Gastrocnemius medialis (tissue), 4 donors: ENCODE measurements around the gene ADAP1. TPM values are rescaled to one million over a fixed set of nuclear protein-coding genes. Genes with fewer than 3 reads are reported as not detected.

Source experiments
- ATAC-seq, 2 donors: fragments of 150-250 bp; one replicate each; pipeline ENCODE4 v1.9.1; 2016
- DNase-seq, 2 donors: peaks; one replicate each; pipeline ENCODE4 v3.0.0-alpha.2; 2019
- H3K27ac ChIP-seq, 4 donors: fragments of 200-600 bp; sonication (generic); 1 replicate in 1 of 4; 2 replicates in 3 of 4; pipeline ENCODE4 v1.5.1; 2016 to 2018; ENCODE audit warnings: mild to moderate bottlenecking in 2 of 4, moderate library complexity in 1 of 4
- H3K27me3 ChIP-seq, 3 donors: fragments of 200-600 bp; sonication (generic) in 2 of 3; 1 replicate in 1 of 3; 2 replicates in 2 of 3; pipeline versions ENCODE4 v1.5.1 to v1.6.0; 2016 to 2019; ENCODE audit warnings: mild to moderate bottlenecking in 1 of 3, moderate library complexity in 1 of 3
- H3K36me3 ChIP-seq, 2 donors: fragments of 200-600 bp; sonication (generic) in 1 of 2; one replicate each; pipeline ENCODE4 v1.5.1; 2017 to 2018
- H3K4me1 ChIP-seq, 2 donors: fragments of 200-600 bp; sonication (generic) in 1 of 2; one replicate each; pipeline ENCODE4 v1.5.1; 2016 to 2017; ENCODE audit warnings: mild to moderate bottlenecking in 2 of 2
- H3K4me3 ChIP-seq, 4 donors: fragments of 200-600 bp; sonication (generic) in 3 of 4; 1 replicate in 1 of 4; 2 replicates in 3 of 4; pipeline ENCODE4 v1.5.1; 2016 to 2019; ENCODE audit warnings: mild to moderate bottlenecking in 2 of 4
- H3K9me3 ChIP-seq, 3 donors: fragments of 200-600 bp; sonication (generic) in 2 of 3; 1 replicate in 1 of 3; 2 replicates in 2 of 3; pipeline ENCODE4 v1.5.1; 2016 to 2019
- CTCF ChIP-seq, 5 experiments: fragments of 450-650 bp in 3 of 5; fragments of 200-600 bp in 2 of 5; sonication (generic) in 2 of 5; IDR thresholded peaks in 4 of 5; conservative IDR thresholded peaks in 1 of 5; 1 replicate in 4 of 5; 2 replicates in 1 of 5; pipeline ENCODE4 v1.5.1; 2016 to 2019; ENCODE audit warnings: antibody characterized with exemption in 5 of 5, mild to moderate bottlenecking in 3 of 5, moderate library complexity in 3 of 5
- POLR2A ChIP-seq, 2 donors: fragments of 450-650 bp; IDR thresholded peaks; one replicate each; pipeline ENCODE4 v1.6.1; 2017; ENCODE audit warnings: antibody characterized with exemption in 2 of 2, mild to moderate bottlenecking in 2 of 2, moderate library complexity in 2 of 2
- in situ Hi-C, 4 donors: fragments of 200-750 bp; cut with MboI; loops; one replicate each; pipeline versions ENCODE4 v1.15.0 to v1.8.0; 2017; ENCODE audit warnings: low sequenced_read_pairs in 4 of 4
- intact Hi-C: fragments of 100-400 bp; cut with DNase I; formaldehyde crosslinking; loops from one replicate; pipeline ENCODE4 v1.15.1; 2023; ENCODE audit warnings: low total_unique reads
- total RNA-seq, 4 donors: library from RNA; depleted of rRNA; stranded (reverse); fragments of >200 nt; gene quantifications; one replicate each; pipeline versions ENCODE4 v1.1.0 to v1.2.3, GENCODE V29; 2016

ADAP1 gene
- total RNA-seq, 4 donors from 2014 or later: 0.71 to 5.0 (median 1.1) TPM

GRCh38 chr7:940599-941408 is 13.7 kb downstream of the ADAP1 start:
- no peak overlapping the region for H3K27ac ChIP-seq
- no peaks in the 10 kb centered on the region for H3K4me1 ChIP-seq
- TF ChIP-seq CTCF (IDR thresholded peaks at IDR 0.05 in 4 of 5, conservative IDR thresholded peaks at IDR 0.05 in 1 of 5) (no peak), POLR2A (IDR thresholded peaks at IDR 0.05) (no peak)
- in situ Hi-C loops (no loop called here), intact Hi-C loops (no loop called here)
- peaks cover 7 to 15% (median 12%) of the 10 kb centered on the region in 3 donors for H3K27me3 ChIP-seq
- ATAC-seq (no peak), DNase-seq (no peak)
- H3K9me3 ChIP-seq: no peaks in the 10 kb centered on the region
- no peak overlapping the region for H3K4me3 ChIP-seq
- no peaks in the 10 kb centered on the region for H3K36me3 ChIP-seq

- DNase-seq: no peak
- intact Hi-C loops (no loop called here), in situ Hi-C loops (no loop called here)
These were observed 14.6 kb downstream of the ADAP1 start for GRCh38 chr7:939843-940242.

GRCh38 chr7:938546-939185 is 15.8 kb downstream of the ADAP1 start:
- ATAC-seq: no peak
- Histone ChIP-seq H3K27me3 (peaks cover 7 to 15% (median 12%) of the 10 kb centered on the region in 3 donors), H3K36me3 (no peaks in the 10 kb centered on the region), H3K4me3 (no peak overlapping the region), H3K4me1 (no peaks in the 10 kb centered on the region), H3K9me3 (no peaks in the 10 kb centered on the region), H3K27ac (no peak overlapping the region)
- intact Hi-C loops: no loop called here
- no peak for TF ChIP-seq CTCF (IDR thresholded peaks at IDR 0.05 in 4 of 5, conservative IDR thresholded peaks at IDR 0.05 in 1 of 5)
- no peak for TF ChIP-seq POLR2A (IDR thresholded peaks at IDR 0.05)
- no peak for DNase-seq
- in situ Hi-C loops: no loop called here

More at GRCh38 chr7:939843-940242, 14.6 kb downstream of the ADAP1 start:
- Histone ChIP-seq H3K36me3 (no peaks in the 10 kb centered on the region), H3K4me1 (no peaks in the 10 kb centered on the region), H3K27ac (no peak overlapping the region), H3K9me3 (no peaks in the 10 kb centered on the region), H3K4me3 (no peak overlapping the region), H3K27me3 (peaks cover 7 to 15% (median 12%) of the 10 kb centered on the region in 3 donors)
- TF ChIP-seq POLR2A (IDR thresholded peaks at IDR 0.05): no peak
- no peak for TF ChIP-seq CTCF (IDR thresholded peaks at IDR 0.05 in 4 of 5, conservative IDR thresholded peaks at IDR 0.05 in 1 of 5)
- no peak for ATAC-seq

GRCh38 chr7:937856-938484 is 16.5 kb downstream of the ADAP1 start:
- intact Hi-C loops (no loop called here), in situ Hi-C loops (no loop called here)
- no peak for ATAC-seq
- TF ChIP-seq POLR2A (IDR thresholded peaks at IDR 0.05) (no peak), CTCF (IDR thresholded peaks at IDR 0.05 in 4 of 5, conservative IDR thresholded peaks at IDR 0.05 in 1 of 5) (no peak)
- Histone ChIP-seq H3K4me1 (no peaks in the 10 kb centered on the region), H3K4me3 (no peak overlapping the region), H3K36me3 (no peaks in the 10 kb centered on the region), H3K27me3 (peaks cover 7 to 15% (median 12%) of the 10 kb centered on the region in 3 donors), H3K9me3 (no peaks in the 10 kb centered on the region), H3K27ac (no peak overlapping the region)
- DNase-seq: no peak
